NCI-H146 treated with DMSO at 0.1 percent for 48 hours (cell line): Measurements from ENCODE around the gene GALC.

Experiments used
- DNase-seq: peaks from one replicate; lab custom pipeline; 2025; ENCODE audit not compliant: unreplicated experiment; lab: John Stamatoyannopoulos, UW

Gene GALC

GRCh38 chr14:87960013-87960787 is 32.8 kb downstream of the GALC start:
- DNase-seq: no peak

GRCh38 chr14:87955501-87955900 is 37.5 kb downstream of the GALC start:
- no peak for DNase-seq

- DNase-seq: no peak
Observed at GRCh38 chr14:87952307-87953094, 40.5 kb downstream of the GALC start.

- peak; percentile 9 for DNase-seq
Observed at GRCh38 chr14:87944987-87945604, 47.9 kb downstream of the GALC start.

- DNase-seq: no peak
Observed at GRCh38 chr14:87940894-87941293, 52.1 kb downstream of the GALC start.

- DNase-seq: no peak
Observed at GRCh38 chr14:87940382-87940781, 52.6 kb downstream of the GALC start.

GRCh38 chr14:87935886-87936285 is 57.1 kb downstream of the GALC start:
- DNase-seq: peak; percentile 53

GRCh38 chr14:87935081-87935828 is 57.7 kb downstream of the GALC start:
- DNase-seq: no peak

GRCh38 chr14:87934185-87934584 is 58.8 kb downstream of the GALC start:
- no peak for DNase-seq

GRCh38 chr14:87916886-87917275 is 76.1 kb downstream of the GALC start:
- DNase-seq: no peak

- no peak for DNase-seq
Observed at GRCh38 chr14:87916103-87916885, 76.7 kb downstream of the GALC start.

- DNase-seq: no peak
Observed at GRCh38 chr14:87908550-87908949, 84.4 kb downstream of the GALC start.

- DNase-seq: no peak
Observed at GRCh38 chr14:87901652-87902051, 91.3 kb downstream of the GALC start.

GRCh38 chr14:87901236-87901635 is 91.7 kb downstream of the GALC start:
- no peak for DNase-seq

- peak; percentile 27 for DNase-seq
Observed at GRCh38 chr14:87899228-87899627, 93.8 kb downstream of the GALC start.

- no peak for DNase-seq
Observed at GRCh38 chr14:87898301-87898700, 94.7 kb downstream of the GALC start.

GRCh38 chr14:87896393-87897380 is 96.3 kb downstream of the GALC start:
- peak; percentile 27 for DNase-seq

GRCh38 chr14:87894920-87895319 is 98.1 kb downstream of the GALC start:
- DNase-seq: no peak

GRCh38 chr14:87892763-87893162 is 100.2 kb downstream of the GALC start:
- no peak for DNase-seq
